Myocyte (in vitro differentiated cells): ENCODE data around the gene ATG10. TPM values are rescaled to one million over a fixed set of nuclear protein-coding genes. Genes with fewer than 3 reads are reported as not detected.
"Not testable (repeated sequence)": the region's sequence is repeated elsewhere in the genome, so short reads cannot be mapped to it uniquely, and the experiment has no call there.

Experiments used
- DNase-seq: peaks from one replicate; pipeline ENCODE4 v3.0.0-alpha.2; 2012; ENCODE audit warnings: low read depth
- total RNA-seq: library from RNA; depleted of rRNA; stranded (reverse); fragments of >200 nt; gene quantifications from 2 replicates; pipeline ENCODE4 v1.2.3, GENCODE V29; 2014

The ATG10 gene
- total RNA-seq, 1 donor from 2014 or later, result 10.7 TPM

DNA sequence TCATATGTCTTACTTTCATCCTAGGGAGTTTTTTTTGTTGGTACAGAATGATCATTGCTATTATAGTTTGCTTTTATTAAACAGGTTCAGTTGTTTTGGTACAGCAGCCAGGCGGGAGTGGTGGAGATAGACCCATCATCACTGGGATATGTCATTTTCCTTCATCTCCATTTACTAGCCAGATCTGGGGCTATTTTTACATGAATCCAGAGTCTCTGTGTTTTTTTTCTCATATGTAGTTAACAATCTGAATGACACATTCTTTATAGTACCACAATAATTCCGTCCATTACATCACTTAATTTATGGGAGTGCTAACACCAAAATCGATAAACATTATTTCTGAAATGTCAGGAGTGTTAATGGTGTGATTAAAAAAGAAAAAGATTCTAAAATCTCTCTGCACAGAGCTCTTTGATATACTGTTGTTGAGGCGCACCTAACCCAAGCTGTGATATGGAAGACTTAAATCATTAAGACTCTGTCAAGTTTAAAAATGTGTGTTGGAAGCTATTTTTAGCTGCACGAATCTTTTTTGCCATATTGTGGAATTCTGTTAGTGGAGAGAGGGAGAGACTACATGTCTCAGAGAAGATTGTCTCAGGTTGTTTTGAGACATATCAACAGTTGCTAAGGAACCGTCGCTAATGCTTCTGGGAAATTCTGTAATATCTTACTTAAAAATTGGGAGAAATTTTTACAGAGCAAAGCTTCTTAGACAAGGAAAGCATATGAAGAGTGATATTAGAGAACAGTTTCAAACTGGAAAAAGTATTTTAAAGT is 246.7 kb downstream of the ATG10 start:
- peak; percentile 9 for DNase-seq

DNA sequence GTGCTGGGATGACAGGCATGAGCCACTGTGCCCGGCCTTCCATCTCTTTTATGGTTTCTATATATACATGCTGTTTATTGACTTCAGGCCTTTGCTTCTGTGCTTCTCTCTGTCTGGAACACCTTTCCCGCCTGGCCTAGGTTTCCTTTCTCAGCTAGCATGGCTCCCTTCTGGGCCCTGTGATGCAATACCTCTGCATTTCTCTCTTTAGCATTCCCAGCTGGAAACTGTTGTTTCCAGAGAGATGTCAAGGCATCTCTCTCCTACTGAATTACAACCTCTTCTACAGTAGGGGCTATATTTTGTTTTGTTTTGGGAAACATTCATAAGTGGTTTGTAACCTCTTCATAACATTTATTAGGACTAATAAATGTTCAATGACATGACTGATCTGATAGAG is 249.2 kb downstream of the ATG10 start:
- DNase-seq, result no peak

DNA sequence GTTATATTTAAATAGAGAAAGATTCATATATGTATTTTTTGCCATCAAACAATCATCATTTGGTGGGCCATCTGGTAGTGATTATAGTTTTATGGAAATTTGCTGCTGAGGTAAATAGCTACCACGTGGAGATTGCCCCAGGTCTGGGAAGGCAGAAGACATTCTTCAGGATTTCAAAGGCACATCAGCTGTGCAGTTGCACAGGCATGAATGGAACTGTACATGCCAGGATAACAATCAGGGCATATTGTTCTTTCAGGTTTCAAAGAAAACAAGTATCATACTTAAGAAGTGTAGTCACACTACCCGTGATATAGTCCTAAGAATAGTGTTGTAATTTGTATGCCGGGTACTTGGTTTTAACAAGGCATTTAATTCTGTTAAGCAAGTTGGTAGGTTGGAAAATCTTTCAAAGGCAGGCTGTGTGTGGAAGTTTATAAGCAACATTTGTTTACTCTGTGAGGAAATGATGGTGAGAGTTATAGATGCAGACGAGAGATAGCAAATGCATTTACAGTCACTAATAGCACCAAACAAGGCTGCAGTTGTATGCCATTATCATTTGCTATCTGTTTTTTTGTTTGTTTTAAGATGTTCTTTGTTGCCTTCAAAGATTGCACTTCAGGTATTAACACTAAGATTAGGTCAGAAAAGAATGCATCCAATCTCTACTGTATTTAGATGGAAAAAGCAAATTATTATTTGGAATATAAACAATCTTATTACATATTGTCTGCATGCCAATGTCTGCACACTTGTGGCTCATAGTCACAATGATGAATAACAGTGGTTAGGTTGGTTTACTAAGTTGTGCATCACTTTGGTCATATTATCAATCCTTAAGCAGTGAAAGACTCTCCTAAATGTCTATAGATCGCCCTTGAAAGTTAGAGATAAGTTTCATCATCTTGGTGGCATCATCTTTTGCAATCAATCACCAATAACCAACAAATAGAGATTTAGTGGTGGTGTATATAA is 251.1 kb downstream of the ATG10 start:
- no peak for DNase-seq

DNA sequence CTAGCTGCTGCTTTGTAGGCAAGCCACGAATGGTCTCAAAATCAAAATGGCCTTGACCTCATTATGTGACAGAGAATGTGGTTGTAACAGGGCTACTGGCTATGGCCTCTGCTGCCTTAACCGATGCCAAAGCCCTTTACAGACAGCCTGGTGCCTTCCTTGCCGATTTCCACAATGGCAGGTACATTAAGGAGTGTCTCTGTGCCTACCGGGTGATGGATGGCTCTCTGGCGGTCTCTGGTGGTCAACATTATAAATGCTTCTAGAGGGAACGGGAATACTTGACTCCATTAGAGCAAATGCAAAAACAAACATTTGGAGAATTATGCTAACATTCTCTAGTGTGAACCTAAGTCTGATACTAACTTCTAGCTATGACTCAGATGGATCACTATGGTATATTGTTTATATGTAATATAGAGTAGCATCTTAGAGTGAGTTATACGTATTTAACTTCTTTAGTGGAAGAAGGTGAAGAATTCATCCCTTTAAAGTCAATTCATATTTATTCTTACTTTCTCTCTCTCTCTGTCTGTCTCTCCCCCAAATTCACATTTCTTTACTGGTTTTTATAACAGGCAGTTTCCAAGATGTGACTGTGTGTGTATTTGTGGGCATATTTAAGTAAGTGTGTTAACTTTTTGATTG is 253.8 kb downstream of the ATG10 start:
- DNase-seq, result peak; percentile 69

DNA sequence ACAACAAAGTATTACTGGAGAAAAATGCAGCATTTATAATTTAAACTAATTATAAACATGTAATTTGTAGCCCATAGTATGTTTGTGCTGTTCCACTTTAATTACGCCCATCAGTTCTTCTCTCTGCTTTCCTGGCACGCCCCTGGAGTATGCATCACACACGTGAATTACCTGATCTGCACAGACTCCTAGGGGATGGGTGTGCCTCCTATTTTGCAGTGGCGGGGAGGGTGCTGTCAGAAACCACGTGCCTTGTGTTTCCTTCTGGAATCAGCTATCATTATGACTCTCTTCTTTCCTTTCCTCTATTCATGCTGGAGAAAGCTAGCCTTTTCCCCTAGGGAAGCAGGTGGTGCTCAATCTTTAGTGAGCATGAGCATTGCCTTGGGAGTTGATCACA is 263.1 kb downstream of the ATG10 start:
- no peak for DNase-seq

DNA sequence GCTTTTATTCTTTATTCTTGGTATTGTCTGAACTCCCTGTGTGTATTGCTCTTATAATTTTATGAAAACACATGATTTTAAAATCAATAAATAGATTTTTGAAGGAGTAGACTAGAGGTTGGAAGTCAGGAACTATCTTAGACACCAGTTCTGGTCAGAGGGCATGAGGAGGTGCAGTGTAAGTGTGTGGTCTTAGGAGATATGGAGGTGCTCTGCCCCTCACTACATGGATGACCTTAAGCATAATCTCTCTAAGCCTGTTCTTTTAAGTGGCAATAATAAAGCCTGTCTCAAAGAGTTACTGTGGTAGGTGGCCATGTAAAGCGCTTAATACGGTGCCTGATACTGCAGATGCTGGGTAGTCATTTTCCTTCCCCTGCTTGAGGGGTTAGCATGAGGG is 272.3 kb downstream of the ATG10 start:
- no peak for DNase-seq

DNA sequence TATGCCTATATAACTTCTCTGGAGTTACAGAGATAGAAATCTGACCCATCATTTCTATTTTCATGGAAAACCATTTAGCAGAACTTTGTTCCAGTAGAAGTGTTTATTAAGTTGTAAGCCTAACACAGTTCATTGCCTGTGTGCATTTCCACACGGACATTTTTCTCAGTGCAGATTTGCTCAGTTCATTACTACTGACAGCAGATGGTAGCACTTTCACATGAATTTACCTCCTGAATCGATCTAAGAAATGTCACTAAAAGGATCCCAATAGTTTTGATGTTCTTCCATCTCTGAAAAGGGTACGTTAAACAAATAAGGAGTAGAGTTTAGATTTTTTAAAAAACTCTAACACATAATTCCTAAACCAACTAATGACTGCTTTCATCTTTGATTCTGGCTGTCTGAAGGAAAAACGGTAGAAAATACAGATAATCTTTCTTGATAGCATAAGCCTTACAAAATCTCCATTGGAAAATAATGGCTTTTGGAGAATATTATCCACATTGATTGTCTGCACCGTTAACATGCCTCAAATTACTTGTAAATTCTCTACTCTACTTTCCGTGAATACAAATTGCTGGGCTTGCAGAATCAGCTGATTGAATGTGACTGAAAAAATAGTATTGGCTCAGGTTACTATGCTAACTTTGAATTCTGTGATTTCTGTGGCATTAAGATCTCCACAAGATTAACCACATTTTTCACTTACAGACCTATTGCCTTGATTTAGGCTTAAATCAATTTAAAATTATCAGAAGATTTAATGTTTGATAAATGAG is 273.2 kb downstream of the ATG10 start:
- no peak for DNase-seq

DNA sequence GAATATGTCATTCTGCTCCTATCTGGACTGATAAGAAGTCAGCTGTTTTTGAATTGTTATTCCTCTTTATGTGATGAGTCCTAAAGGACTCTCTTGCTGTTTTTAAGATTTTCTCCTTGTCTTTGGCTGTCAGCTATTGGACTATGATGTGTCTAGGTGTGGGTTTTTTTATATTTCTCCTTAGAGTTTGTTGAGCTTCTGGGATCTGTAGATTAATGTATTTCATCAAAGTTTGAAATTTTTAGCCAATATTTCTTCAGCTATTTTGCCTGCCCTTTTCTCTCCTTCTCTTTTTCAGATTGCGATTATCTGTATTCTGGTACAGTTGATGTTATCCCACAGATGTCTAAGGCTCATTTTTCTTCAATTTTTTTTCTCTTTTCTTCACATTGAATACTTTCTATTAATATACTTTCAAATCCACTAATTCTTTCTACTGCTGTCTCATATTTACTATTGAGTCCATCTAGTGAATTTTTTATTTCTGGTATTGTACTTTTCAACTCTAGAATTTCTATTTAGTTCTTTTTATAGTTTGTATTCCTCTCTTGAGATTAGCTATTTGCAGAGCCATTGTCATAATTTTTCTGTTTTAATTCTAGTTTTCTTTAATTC is 275.2 kb downstream of the ATG10 start:
- no peak for DNase-seq

DNA sequence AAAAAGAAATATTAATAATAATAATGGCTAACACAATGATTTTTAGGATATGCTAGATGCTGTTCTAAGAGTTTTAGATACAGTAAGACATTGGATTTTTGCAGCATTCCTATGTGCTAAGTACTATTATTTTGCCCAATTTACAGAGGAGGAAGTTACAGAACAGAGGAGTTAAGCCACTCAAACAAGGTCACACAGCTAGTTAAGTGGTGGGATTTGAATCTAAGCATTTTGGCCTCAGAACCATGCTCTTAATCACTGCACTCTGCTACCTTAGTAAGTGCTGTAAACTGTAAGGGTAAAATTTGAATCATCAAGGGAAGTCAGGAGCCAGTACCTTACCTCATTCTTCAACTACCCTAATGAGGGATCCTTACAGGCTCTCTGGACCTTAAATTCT is 280.9 kb downstream of the ATG10 start:
- DNase-seq, result no peak

DNA sequence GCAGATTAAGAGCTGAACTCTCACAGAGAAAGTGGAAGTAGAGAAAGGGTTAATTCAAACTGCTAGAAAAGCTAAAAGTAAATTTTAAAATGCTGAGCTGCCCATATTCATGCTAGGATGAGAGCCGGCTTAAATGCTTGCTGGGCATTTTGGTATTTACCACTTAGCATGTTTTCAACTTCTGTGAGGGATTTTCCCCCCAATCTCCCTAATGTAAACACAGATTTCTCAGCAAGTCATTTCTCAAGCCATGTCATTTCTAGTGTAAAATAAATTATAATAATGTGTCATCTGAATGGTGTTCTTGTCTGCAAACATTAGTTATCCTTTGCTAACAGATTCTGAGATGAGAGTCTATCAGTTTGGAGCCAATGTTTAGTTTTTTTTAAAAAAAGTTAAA is 284.0 kb downstream of the ATG10 start:
- DNase-seq, result no peak

DNA sequence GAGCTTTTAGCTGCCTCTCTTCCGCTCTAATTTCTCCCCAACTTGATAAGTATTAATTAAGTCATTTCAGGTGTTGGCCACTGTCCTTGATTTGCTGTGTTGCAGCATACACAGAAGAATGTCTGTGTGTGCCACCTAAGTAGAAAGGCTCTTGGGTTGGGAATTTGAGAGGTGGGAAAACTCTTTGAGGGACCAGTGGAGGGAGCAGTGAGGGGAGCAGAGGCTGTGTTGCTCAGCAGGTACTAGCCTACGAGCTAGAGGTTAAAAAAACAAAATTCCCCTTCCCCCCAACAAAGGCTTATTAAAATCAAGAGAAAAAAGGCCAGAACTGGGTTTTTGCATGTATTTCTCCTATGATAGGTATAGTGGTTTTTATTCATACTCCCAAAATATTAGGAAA is 285.4 kb downstream of the ATG10 start:
- DNase-seq, result no peak

DNA sequence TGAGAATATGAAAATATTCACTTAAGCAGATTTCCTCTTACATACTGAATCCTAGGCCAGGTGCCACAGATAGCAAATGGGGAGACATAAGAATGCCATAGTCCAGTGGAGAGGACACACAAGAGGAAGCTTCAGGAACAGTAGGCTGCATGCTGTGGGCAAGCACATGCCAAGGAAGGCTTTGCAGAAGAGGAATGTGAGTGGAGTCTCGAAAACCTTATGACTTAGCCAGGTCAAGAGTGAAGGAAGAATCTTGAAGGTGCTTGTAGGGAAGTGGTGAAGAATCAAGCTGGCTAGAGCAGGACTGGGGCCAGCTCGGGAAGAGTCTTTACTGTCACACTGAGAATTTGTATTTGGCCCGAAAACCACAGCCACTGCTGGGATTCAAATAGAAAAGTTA is 285.9 kb downstream of the ATG10 start:
- DNase-seq, result no peak

DNA sequence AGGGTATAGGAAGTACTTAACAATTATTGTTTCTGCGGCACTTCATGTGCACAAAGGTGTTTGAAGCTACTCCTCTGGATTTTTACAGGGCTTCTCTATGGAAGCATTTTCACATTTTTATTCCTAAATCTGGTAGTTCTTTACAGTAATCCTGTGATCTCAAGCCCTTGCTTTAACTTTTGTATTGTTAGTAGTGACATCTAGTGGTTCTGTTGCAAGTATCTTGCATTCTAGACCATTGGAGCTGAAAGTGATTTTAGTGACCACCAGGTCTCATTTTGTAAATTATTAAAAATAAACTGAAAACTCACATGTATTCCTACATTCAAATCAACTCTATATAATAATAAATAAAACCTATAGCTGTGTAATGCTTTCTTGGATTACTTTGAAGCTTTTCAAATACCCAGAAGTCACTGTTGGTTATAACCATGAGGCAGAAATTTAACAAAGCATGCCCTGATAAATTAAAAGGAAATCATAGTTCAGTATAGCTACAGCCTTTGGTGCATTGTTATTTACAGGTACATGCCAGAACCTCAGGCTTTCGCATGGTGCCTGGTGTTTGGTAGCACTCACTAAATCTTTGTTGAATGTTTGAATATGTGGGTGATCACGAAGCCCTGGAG is 287.5 kb downstream of the ATG10 start:
- peak; percentile 32 for DNase-seq

DNA sequence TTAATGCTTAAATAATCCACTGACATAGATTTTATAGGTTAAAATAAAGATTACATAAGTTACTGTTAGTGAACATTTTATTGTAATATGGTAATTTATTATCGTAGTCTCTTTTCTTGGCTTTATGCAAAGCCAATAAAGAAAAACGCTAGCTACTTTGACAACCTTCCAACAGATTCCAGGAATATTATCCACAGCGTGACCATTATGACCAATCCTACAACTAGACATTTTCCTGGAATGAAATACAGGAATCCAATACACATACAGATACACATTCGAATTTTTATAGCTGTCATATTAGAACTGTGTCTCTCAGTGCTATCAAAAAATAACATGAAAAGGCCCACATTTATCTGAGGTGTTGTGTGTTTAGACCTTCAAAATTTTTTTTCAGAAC is 293.2 kb downstream of the ATG10 start:
- DNase-seq, result no peak

DNA sequence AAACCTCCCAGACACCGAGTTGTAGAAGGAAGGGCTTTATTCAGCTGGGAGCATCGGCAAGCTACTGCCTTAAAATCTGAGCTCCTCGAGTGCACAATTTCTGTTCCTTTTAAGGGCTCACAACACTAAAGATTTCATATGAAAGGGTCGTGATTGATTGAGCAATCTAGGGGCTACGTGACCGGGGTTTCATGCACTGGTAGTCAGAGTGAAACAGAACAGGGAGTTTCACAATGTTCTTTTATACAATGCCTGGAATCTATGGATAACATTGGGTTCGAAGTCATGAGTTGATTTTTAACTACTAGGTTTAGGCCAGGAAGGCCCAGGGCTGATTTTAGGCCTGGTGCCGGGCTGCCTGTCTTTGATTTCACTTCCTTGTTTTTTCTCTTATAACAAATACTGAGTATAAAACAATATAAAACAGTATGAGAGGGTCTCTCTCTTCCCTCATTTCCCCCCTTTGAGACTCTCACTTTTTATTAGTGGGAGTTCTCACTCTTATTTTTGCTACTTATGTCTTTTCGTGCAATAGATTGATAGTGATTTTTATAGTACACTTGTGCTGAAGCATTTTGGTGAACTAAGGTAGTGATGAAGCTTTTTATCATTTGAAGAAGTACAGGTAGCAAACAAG is 295.6 kb downstream of the ATG10 start:
- not testable (repeated sequence) for DNase-seq

DNA sequence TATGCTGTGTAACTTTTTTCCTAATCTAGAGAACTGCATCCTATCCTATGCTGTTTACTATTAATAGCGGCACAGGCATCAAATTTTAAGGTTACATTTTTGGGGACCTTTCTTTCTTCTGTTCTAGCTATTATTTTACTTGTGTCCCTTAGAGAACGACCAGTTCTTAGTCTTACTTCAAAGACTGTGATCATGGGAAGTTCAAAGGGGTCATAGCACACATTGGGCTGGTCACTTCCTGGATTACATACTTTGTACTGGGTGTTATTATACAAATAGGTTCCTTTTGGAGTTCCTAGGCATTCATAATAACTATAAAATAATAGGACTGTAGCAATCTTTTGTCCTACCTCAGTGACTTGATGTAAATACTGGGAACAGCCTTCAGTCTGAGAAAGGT is 297.5 kb downstream of the ATG10 start:
- not testable (repeated sequence) for DNase-seq

DNA sequence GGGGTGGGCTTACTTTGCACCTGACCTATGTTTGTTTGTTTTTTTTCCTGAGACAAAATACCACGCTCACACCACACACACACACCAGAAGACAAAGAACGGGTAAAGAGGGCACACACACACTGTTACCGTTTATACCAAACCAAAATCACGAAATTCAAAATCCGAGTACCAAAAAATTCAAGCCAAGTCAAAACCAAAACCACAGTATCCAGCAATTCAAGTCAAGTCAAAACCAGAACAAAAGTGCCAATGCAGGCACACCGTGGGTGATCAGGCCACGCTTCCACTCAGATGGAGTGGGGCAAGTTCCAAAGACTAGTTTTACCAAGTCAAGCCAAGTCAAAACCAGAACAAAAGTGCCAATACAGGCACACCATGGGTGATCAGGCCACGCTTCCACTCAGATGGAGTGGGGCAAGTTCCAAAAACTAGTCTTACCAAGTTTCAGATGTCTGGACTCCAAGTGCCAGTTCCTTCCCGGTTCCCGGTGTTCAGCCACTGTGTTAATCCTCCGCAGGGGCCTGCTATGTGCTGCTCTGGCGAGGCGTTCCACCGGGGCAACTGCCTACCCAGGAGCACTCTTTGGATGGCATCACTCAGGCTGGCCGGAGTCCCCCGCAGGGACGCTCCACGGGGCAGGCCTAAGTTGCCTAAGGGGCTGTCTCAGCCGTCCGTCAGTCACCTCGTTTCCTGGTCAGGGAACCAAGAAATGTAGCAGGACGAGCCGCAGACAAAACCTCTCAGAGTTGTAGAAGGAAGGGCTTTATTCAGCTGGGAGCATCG is 300.9 kb downstream of the ATG10 start:
- DNase-seq, result not testable (repeated sequence)

DNA sequence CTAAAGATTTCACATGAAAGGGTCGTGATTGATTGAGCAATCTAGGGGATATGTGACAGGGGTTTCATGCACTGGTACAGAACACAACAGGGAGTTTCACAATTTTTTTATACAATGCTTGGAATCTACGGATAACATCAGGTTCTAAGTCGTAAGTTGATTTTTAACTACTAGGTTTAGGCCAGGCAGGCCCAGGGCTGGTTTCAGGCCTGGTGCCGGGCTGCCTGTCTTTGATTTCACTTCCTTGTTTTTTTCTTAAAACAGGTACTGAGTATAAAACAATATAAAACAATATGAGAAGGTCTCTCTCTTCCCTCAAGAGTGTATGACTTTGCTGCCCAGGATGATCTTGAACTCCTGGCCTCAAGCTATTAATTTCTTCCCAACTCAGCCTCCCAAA is 301.6 kb downstream of the ATG10 start:
- not testable (repeated sequence) for DNase-seq
